ENCODE measurements around the gene MAP1LC3B2.

The MAP1LC3B2 gene

DNA sequence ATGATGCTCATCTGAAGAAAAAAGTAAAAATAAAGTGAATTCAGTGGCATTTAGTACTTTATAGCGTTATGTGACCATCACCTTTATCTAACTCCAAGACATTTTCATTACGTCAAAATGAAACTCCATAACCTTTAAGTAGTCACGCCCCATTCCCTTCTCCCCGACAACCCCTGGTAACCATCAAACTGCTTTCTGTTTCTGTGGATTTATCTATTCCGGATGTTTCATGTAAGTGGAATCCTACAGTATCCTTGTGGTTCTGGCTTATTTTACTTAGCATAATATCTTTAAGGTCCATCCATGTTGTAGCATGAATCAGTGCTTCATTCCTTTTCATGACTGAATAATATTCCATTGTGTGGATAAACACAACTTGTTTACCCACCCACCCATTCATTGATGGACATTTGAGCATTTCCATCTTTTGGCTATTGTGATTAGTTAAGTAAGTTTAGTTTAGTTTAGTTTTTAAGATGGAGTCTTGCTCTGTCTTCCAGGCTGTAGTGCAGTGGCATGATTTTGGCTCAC lies 18.5 kb upstream of the MAP1LC3B2 start:
- DNase-seq (ENCODE audit: low read depth) = no peak
- TF ChIP-seq, protein P1, sequence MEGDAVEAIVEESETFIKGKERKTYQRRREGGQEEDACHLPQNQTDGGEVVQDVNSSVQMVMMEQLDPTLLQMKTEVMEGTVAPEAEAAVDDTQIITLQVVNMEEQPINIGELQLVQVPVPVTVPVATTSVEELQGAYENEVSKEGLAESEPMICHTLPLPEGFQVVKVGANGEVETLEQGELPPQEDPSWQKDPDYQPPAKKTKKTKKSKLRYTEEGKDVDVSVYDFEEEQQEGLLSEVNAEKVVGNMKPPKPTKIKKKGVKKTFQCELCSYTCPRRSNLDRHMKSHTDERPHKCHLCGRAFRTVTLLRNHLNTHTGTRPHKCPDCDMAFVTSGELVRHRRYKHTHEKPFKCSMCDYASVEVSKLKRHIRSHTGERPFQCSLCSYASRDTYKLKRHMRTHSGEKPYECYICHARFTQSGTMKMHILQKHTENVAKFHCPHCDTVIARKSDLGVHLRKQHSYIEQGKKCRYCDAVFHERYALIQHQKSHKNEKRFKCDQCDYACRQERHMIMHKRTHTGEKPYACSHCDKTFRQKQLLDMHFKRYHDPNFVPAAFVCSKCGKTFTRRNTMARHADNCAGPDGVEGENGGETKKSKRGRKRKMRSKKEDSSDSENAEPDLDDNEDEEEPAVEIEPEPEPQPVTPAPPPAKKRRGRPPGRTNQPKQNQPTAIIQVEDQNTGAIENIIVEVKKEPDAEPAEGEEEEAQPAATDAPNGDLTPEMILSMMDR (IDR thresholded peaks at IDR 0.05; ENCODE audit: control insufficient read depth, insufficient read depth, low read depth, low read length, missing control alignments) = no peak
- no peak overlapping the region for H3K4me3 ChIP-seq (ENCODE audit: control insufficient read depth, low read depth, low read length)

DNA sequence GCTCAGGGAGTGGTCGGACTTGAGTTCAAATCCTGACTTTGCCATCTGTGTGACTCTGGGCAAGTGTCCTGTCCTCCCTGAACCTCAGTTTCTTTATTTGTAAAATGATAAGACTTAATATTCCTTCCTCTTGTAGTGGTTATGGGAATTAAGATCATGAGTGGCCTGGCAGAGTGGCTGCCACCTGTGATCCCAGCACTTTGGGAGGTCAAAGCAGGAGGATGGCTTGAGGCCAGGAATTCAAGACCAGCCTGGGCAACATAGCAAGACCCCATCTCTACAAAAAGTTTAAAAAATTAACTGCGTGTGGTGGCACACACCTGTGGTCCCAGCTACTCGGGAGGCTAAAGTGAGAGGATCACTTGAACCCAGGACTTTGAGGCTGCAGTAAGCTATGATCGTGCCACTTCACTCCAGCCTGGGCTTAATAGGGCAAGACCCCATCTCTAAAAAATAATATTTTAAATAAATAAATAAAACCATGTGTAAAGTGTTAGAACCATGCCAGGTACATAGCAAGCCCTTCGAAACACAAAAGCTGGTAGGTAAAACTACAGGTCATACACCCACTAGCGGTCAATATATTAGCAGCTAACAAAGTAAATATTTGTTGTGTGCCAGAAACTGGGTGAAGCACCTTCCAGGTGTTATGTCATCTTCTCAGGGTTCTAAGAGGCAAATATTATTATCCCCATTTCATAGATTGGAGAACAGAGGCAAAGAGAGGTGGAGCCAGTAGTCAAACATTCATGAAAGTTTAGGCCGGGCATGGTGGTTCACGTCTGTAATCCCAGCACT lies 17.4 kb upstream of the MAP1LC3B2 start:
- no peak for DNase-seq (ENCODE audit: low read depth)
- TF ChIP-seq, protein P1 (IDR thresholded peaks at IDR 0.05; ENCODE audit: control insufficient read depth, insufficient read depth, low read depth, low read length, missing control alignments) = no peak
- no peak overlapping the region for H3K4me3 ChIP-seq (ENCODE audit: control insufficient read depth, low read depth, low read length)

DNA sequence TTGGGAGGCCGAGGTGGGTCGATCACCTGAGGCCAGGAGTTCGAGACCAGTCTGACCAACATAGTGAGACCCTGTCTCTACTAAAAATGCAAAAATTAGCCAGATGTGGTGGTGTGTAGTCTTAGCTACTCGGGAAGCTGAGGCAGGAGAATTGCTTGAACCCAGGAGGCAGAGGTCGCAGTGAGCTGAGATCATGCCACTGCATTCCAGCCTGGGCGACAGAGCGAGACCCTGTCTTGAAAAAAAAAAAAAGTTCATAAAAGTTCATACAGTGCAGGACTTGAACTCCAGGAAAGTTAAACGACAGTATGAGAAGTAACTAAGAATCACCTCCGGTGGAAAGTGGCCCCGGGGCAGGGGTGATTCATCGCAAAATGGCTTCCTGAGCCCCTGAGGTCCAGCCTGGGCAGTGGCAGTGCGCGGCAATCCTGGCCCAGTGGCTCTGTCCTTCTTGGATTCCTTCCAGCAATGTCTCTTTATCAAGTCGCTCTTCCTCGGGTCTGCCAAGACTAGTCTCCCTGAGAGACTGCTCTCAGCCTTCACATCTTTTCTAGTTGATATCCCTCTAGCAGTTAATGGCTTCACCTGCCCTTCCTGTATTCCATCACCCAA lies 16.7 kb upstream of the MAP1LC3B2 start:
- no peak overlapping the region for H3K4me3 ChIP-seq (ENCODE audit: control insufficient read depth, low read depth, low read length)
- DNase-seq (ENCODE audit: low read depth) = no peak
- TF ChIP-seq, protein P1 (IDR thresholded peaks at IDR 0.05; ENCODE audit: control insufficient read depth, insufficient read depth, low read depth, low read length, missing control alignments) = no peak

DNA sequence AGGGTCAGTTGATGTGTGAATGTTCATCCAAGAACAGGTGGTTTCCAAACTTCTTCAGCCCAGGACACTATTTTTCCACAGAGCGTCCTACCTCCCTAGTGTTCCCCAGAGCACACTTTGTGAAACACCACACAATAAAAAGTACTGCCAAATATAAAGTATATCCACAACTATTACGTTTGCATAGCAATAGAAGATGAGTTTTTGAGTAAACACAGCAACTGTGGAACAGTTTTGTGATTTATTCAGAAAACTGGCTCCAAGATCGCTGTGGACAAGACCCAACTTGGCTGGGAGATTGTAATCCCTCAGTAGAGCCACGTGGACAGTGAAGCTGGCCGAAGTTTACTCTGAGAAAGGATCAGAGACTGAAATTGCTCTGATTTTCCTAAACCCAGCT lies 14.5 kb upstream of the MAP1LC3B2 start:
- DNase-seq (ENCODE audit: low read depth) = no peak
- H3K4me3 ChIP-seq (ENCODE audit: control insufficient read depth, low read depth, low read length) = no peak overlapping the region
- TF ChIP-seq, protein P1 (IDR thresholded peaks at IDR 0.05; ENCODE audit: control insufficient read depth, insufficient read depth, low read depth, low read length, missing control alignments) = no peak

DNA sequence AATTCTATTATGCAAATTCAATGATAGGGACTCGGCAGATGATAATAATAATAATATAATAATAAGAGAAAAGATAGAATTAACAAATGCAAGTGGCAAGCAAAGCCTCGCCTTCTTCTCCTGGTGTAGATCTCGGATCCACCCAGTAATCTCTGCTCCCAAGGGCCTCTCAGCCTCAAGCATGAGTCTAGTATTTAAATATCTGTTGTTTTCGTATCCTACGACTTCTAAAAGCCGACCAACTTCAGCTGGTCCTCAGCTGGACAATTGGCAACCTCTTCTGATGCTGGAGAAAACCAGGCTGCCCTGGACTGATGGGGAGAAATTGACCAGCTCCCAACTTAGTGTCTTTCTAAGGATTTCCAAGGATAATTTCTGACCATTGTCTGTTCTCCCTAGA lies 14.0 kb upstream of the MAP1LC3B2 start:
- DNase-seq (ENCODE audit: low read depth) = no peak
- no peak overlapping the region for H3K4me3 ChIP-seq (ENCODE audit: control insufficient read depth, low read depth, low read length)
- TF ChIP-seq, protein P1 (IDR thresholded peaks at IDR 0.05; ENCODE audit: control insufficient read depth, insufficient read depth, low read depth, low read length, missing control alignments) = no peak

DNA sequence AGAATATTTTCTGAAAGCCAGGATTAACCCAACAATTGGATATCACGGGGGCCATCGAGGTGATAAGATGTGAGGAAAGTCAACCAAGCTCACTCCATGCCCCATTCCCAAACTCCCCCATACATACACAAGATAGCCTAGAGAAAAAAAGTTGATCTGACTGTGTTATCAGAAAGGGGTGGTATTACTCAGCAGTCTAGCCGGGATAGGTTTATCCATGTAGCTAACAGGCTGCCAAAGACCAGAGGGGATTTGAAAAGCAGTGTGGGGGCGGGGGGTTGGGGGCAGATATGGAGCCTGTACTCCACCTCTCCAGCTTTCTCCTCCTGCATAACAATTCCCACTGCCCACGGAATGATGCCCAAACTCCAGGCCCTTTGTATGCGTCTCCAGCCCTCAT lies 13.2 kb upstream of the MAP1LC3B2 start:
- TF ChIP-seq, protein P1 (IDR thresholded peaks at IDR 0.05; ENCODE audit: control insufficient read depth, insufficient read depth, low read depth, low read length, missing control alignments) = no peak

More for the DNA sequence above, 13.2 kb upstream of the MAP1LC3B2 start:
- DNase-seq (ENCODE audit: low read depth) = no peak
- H3K4me3 ChIP-seq (ENCODE audit: control insufficient read depth, low read depth, low read length) = no peak overlapping the region
